Nephron (organoid): ENCODE measurements around the gene AKAP14.
A peak's percentile ranks its signal among the peaks of the same experiment; 100 is the strongest.

Experiments used
- H3K27ac Mint-ChIP-seq, 3 experiments: 2 replicates each; pipeline ENCODE4 v1.8.0; 2020; ENCODE audit warnings: mixed read lengths in 3 of 3, mild to moderate bottlenecking in 2 of 3, moderate library complexity in 1 of 3
- H3K27me3 Mint-ChIP-seq: 2 replicates; pipeline ENCODE4 v1.8.0; 2021; ENCODE audit warnings: low read depth, mild to moderate bottlenecking, moderate library complexity, mixed read lengths
- H3K36me3 Mint-ChIP-seq: 2 replicates; pipeline ENCODE4 v1.8.0; 2020; ENCODE audit warnings: low read depth, mixed read lengths
- H3K4me1 Mint-ChIP-seq: 2 replicates; pipeline ENCODE4 v1.8.0; 2020; ENCODE audit warnings: mixed read lengths
- H3K4me3 Mint-ChIP-seq, 3 experiments: 2 replicates each; pipeline ENCODE4 v1.8.0; 2020; ENCODE audit warnings: mild to moderate bottlenecking in 3 of 3, mixed read lengths in 3 of 3, moderate library complexity in 2 of 3
- H3K9me3 Mint-ChIP-seq: 2 replicates; pipeline ENCODE4 v1.8.0; 2020; ENCODE audit warnings: mixed read lengths
- CTCF ChIP-seq, 3 experiments: fragments of 200-600 bp; sonication (generic); IDR thresholded peaks; one replicate each; pipeline ENCODE4 v1.5.0; 2021; ENCODE audit warnings: antibody characterized with exemption in 3 of 3; ENCODE audit not compliant: unreplicated experiment in 3 of 3

The AKAP14 gene

GRCh38 chrX:119871599-119872395 is 23.9 kb upstream of the AKAP14 start, which contains the start of the genes NDUFA1 and RNF113A:
Gene NDUFA1, plus strand, starts transcription at chrX:119871832. Its CDS starts 80 bp downstream, at chrX:119871912.
Gene RNF113A, minus strand, starts transcription at chrX:119871733. Its CDS starts 120 bp downstream, at chrX:119871613.
- Mint-ChIP-seq H3K27me3 (no peaks in the 10 kb centered on the region), H3K4me1 (peaks cover 14% of the 10 kb centered on the region), H3K9me3 (no peaks in the 10 kb centered on the region), H3K4me3 (peak within 1 kb of the TSS; percentile 92 to 95 (median 94)), H3K27ac (peak within 1 kb of the TSS; percentile 71 to 96 (median 75)), H3K36me3 (peaks cover 4% of the 10 kb centered on the region)
- TF ChIP-seq CTCF (IDR thresholded peaks at IDR 0.05; ENCODE audit: unreplicated experiment in 3 of 3) = no peak

GRCh38 chrX:119878740-119879139 is 17.0 kb upstream of the AKAP14 start:
- TF ChIP-seq CTCF (IDR thresholded peaks at IDR 0.05; ENCODE audit: unreplicated experiment in 3 of 3) = no peak
- Mint-ChIP-seq H3K4me1 (no peaks in the 10 kb centered on the region), H3K9me3 (peaks cover under 1% of the 10 kb centered on the region), H3K27me3 (no peaks in the 10 kb centered on the region), H3K4me3 (no peak overlapping the region), H3K36me3 (peaks cover 8% of the 10 kb centered on the region), H3K27ac (no peak overlapping the region)

GRCh38 chrX:119880076-119880475 is 15.6 kb upstream of the AKAP14 start:
- Mint-ChIP-seq H3K36me3 (peaks cover 8% of the 10 kb centered on the region), H3K27ac (no peak overlapping the region), H3K27me3 (no peaks in the 10 kb centered on the region), H3K9me3 (peaks cover 4% of the 10 kb centered on the region), H3K4me1 (no peaks in the 10 kb centered on the region), H3K4me3 (no peak overlapping the region)
- TF ChIP-seq CTCF (IDR thresholded peaks at IDR 0.05; ENCODE audit: unreplicated experiment in 3 of 3) = no peak

GRCh38 chrX:119880552-119881437 is 14.9 kb upstream of the AKAP14 start:
- no peak overlapping the region for H3K27ac Mint-ChIP-seq
- H3K9me3 Mint-ChIP-seq = peaks cover 4% of the 10 kb centered on the region
- no peaks in the 10 kb centered on the region for H3K4me1 Mint-ChIP-seq
- H3K36me3 Mint-ChIP-seq = peaks cover 8% of the 10 kb centered on the region
- no peak overlapping the region for H3K4me3 Mint-ChIP-seq
- H3K27me3 Mint-ChIP-seq = no peaks in the 10 kb centered on the region
- peak; percentile 48 to 53 (median 50) for TF ChIP-seq CTCF (IDR thresholded peaks at IDR 0.05; ENCODE audit: unreplicated experiment in 3 of 3)

- Mint-ChIP-seq H3K27ac (no peak overlapping the region), H3K4me3 (no peak overlapping the region), H3K36me3 (no peaks in the 10 kb centered on the region), H3K9me3 (peaks cover 4% of the 10 kb centered on the region), H3K4me1 (no peaks in the 10 kb centered on the region), H3K27me3 (no peaks in the 10 kb centered on the region)
- no peak for TF ChIP-seq CTCF (IDR thresholded peaks at IDR 0.05; ENCODE audit: unreplicated experiment in 3 of 3)
Observed at GRCh38 chrX:119885554-119886428, 9.9 kb upstream of the AKAP14 start.
